ENCODE measurements around the gene PCSK9. TPM values are rescaled to one million over a fixed set of nuclear protein-coding genes. Genes with fewer than 3 reads are reported as not detected.

Gene PCSK9
- total and polyA plus RNA-seq, 2 of the 13 experiments (the other 11 are each of a cell fraction or from before 2014, with no cell fraction given) = 33.3 to 80.5 TPM

DNA sequence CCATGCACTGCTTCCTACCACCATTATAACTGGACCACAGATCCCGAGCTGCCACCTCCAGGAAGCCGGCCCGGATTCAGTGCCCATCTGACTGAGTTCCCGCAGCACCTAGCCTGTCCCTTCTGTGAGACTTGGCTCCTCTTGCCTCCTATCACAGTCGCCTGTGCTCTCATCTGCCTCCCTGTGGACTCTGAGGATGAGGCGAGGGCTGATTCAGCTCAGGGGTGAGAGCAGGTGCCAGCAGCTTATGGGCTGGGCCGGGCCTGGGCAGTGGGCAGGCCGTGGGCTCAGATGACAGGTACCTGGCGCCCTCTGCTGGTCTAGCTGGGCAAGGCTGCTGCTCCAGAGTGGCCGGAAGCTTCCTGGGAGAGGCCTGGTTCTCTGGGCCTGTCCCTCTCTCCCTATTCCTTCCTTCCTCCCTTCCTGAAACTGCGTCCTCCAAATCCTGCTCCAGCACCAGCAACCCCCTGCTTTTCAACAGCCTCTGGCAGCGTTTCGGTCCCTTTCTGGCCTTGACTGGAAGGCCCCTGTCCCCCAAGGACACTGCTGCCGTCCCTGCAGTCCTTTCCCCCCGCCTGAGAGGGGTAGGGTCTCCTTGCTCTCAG lies 17.3 kb upstream of the PCSK9 start (continued):
- TF ChIP-seq, protein P1, sequence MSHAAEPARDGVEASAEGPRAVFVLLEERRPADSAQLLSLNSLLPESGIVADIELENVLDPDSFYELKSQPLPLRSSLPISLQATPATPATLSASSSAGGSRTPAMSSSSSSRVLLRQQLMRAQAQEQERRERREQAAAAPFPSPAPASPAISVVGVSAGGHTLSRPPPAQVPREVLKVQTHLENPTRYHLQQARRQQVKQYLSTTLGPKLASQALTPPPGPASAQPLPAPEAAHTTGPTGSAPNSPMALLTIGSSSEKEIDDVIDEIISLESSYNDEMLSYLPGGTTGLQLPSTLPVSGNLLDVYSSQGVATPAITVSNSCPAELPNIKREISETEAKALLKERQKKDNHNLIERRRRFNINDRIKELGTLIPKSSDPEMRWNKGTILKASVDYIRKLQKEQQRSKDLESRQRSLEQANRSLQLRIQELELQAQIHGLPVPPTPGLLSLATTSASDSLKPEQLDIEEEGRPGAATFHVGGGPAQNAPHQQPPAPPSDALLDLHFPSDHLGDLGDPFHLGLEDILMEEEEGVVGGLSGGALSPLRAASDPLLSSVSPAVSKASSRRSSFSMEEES (CRISPR knock-in tag; IDR thresholded peaks at IDR 0.05) = no peak
- TF ChIP-seq, protein P2, sequence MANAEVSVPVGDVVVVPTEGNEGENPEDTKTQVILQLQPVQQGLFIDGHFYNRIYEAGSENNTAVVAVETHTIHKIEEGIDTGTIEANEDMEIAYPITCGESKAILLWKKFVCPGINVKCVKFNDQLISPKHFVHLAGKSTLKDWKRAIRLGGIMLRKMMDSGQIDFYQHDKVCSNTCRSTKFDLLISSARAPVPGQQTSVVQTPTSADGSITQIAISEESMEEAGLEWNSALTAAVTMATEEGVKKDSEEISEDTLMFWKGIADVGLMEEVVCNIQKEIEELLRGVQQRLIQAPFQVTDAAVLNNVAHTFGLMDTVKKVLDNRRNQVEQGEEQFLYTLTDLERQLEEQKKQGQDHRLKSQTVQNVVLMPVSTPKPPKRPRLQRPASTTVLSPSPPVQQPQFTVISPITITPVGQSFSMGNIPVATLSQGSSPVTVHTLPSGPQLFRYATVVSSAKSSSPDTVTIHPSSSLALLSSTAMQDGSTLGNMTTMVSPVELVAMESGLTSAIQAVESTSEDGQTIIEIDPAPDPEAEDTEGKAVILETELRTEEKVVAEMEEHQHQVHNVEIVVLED (CRISPR knock-in tag; IDR thresholded peaks at IDR 0.05; ENCODE audit: borderline replicate concordance) = 0 out of 2 replicates have a peak, but pooled peaks have one; percentile 15
- TF ChIP-seq KLF12 (CRISPR knock-in tag; IDR thresholded peaks at IDR 0.05; ENCODE audit: borderline replicate concordance) (no peak), RBM22 (optimal IDR thresholded peaks at IDR 0.05; ENCODE audit: low read length) (no peak), KAT8 (CRISPR knock-in tag; IDR thresholded peaks at IDR 0.05) (peak; percentile 61), EED (CRISPR knock-in tag; IDR thresholded peaks at IDR 0.05) (no peak), SOX6 (IDR thresholded peaks at IDR 0.05) (no peak), SOX6 (CRISPR knock-in tag; IDR thresholded peaks at IDR 0.05) (peak; percentile 28; the same call in 1 of the 2 replicates), TEAD3 (CRISPR knock-in tag; optimal IDR thresholded peaks at IDR 0.05; ENCODE audit: borderline replicate concordance) (peak; percentile 32), KDM6A (CRISPR knock-in tag; IDR thresholded peaks at IDR 0.05; ENCODE audit: low read depth) (no peak), ZSCAN9 (CRISPR knock-in tag; IDR thresholded peaks at IDR 0.05; ENCODE audit: borderline replicate concordance) (peak; percentile 56; the same call in 1 of the 2 replicates), ZNF263 (CRISPR knock-in tag; IDR thresholded peaks at IDR 0.05) (peak; percentile 49), NR3C1 (CRISPR knock-in tag; IDR thresholded peaks at IDR 0.05) (no peak), ZNF556 (CRISPR knock-in tag; IDR thresholded peaks at IDR 0.05; ENCODE audit: borderline replicate concordance) (no peak), SIN3B (IDR thresholded peaks at IDR 0.05; ENCODE audit: low read length) (no peak)
- TF ChIP-seq, protein P3, sequence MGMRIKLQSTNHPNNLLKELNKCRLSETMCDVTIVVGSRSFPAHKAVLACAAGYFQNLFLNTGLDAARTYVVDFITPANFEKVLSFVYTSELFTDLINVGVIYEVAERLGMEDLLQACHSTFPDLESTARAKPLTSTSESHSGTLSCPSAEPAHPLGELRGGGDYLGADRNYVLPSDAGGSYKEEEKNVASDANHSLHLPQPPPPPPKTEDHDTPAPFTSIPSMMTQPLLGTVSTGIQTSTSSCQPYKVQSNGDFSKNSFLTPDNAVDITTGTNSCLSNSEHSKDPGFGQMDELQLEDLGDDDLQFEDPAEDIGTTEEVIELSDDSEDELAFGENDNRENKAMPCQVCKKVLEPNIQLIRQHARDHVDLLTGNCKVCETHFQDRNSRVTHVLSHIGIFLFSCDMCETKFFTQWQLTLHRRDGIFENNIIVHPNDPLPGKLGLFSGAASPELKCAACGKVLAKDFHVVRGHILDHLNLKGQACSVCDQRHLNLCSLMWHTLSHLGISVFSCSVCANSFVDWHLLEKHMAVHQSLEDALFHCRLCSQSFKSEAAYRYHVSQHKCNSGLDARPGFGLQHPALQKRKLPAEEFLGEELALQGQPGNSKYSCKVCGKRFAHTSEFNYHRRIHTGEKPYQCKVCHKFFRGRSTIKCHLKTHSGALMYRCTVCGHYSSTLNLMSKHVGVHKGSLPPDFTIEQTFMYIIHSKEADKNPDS (CRISPR knock-in tag; IDR thresholded peaks at IDR 0.05) = no peak
- TF ChIP-seq, protein P4, sequence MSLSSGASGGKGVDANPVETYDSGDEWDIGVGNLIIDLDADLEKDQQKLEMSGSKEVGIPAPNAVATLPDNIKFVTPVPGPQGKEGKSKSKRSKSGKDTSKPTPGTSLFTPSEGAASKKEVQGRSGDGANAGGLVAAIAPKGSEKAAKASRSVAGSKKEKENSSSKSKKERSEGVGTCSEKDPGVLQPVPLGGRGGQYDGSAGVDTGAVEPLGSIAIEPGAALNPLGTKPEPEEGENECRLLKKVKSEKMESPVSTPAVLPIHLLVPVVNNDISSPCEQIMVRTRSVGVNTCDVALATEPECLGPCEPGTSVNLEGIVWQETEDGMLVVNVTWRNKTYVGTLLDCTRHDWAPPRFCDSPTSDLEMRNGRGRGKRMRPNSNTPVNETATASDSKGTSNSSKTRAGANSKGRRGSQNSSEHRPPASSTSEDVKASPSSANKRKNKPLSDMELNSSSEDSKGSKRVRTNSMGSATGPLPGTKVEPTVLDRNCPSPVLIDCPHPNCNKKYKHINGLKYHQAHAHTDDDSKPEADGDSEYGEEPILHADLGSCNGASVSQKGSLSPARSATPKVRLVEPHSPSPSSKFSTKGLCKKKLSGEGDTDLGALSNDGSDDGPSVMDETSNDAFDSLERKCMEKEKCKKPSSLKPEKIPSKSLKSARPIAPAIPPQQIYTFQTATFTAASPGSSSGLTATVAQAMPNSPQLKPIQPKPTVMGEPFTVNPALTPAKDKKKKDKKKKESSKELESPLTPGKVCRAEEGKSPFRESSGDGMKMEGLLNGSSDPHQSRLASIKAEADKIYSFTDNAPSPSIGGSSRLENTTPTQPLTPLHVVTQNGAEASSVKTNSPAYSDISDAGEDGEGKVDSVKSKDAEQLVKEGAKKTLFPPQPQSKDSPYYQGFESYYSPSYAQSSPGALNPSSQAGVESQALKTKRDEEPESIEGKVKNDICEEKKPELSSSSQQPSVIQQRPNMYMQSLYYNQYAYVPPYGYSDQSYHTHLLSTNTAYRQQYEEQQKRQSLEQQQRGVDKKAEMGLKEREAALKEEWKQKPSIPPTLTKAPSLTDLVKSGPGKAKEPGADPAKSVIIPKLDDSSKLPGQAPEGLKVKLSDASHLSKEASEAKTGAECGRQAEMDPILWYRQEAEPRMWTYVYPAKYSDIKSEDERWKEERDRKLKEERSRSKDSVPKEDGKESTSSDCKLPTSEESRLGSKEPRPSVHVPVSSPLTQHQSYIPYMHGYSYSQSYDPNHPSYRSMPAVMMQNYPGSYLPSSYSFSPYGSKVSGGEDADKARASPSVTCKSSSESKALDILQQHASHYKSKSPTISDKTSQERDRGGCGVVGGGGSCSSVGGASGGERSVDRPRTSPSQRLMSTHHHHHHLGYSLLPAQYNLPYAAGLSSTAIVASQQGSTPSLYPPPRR (CRISPR knock-in tag; IDR thresholded peaks at IDR 0.05; ENCODE audit: borderline replicate concordance) = no peak
